Bone marrow (tissue), 2 donors: ENCODE results near the gene TAX1BP3.

Source experiments
- DNase-seq, 2 donors: peaks; one replicate each; lab custom pipeline; 2025; lab: John Stamatoyannopoulos, UW

TAX1BP3 gene

DNA sequence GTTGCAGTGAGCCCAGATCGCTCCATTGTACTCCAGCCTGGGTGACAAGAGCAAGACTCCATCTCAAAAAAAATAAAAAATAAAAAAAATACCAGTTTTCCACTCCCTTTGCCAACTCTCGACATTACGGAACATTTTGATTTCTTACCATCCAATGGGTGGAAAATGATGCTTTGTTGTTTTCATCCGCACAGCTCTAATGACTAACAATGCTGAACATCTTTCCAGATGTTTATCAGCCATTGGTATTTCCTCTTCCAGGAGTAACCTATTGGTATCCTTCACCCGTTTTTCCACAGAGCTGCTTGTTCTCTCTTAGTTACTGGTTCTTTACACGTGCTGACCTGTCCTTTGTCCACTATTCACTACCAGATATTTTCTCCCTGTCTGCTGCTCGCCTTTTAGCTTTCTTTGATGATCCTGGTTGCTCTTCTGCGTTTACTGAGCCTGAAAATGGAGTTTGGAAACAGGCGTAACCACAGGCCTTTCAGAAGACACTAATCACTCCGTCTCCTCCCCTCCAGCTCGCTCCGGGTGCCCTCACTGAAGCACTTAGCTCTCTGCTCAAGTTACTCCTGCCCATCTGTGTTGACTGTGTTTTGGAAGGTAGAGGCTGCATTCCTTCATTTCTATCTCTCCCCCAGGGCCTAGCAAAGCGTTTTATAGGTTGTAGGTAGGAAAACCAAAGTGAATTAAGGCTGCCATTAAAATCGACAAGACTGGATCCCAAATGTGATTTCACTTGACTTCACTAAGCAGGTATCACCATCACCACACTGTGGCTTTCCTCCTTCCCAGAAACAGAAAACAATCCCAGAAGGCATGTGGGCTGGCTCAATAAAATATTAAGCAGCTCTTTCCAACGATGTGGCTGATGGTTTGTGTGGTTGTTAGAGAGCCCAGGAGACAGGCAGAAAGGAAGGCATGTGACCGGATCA lies 41.3 kb downstream of the TAX1BP3 start:
- no peak for DNase-seq

DNA sequence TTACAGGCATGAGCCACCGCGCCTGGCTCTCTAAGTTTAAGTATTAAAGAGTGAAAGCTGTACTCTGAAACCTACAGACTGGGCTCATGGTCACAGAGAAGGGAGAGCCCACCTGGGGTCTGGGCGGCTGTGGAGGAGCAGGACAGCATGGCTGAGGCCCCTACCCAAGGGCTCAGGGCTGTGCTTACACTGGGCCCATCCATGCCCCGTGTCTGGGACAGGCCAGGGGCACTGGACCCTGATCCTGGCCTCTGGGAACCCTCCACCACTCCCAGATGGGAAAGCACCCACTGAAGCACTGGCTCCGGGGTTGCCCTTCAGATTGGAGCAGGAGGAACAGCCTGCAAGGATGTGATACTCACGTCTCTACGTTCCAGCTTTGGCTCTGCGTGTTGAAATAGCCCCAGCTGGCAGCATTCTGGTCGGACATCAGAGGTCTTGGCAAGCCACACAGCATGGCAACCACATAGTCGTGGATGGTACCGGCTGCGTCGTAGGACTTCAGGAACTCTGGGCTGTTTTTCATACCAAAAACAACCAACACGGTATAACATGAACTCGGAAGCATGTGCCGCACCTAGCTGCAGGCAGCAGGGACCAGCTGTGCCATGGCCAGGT lies 45.3 kb downstream of the TAX1BP3 start:
- no peak for DNase-seq

DNA sequence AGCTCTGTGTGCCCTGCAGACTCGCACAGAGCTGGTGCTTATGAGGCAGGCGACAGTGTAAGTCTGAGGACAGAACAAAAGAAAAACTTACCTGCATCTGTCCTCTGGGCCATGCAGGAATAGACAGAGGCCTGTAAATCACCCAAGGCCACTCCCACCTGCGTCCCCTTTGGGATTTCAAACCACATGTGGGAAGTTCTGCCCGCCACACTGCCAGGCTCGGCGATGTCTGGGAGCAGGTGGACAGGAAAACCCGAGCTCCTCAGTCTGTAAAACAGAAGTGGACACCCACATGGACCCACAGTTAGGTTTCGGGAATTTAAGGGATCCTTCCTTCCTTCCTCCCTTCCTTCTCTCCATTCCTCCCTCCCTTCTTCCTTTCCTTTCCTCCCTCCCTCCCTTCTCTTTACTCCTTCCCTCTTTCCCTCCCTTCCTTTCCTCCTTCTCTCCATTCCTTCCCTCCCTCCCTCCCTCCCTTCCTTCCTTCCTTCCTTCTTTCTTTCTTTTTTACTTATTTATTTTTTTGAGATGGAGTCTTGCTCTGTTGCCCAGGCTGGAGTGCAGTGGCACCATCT lies 47.1 kb downstream of the TAX1BP3 start:
- DNase-seq: no peak

DNA sequence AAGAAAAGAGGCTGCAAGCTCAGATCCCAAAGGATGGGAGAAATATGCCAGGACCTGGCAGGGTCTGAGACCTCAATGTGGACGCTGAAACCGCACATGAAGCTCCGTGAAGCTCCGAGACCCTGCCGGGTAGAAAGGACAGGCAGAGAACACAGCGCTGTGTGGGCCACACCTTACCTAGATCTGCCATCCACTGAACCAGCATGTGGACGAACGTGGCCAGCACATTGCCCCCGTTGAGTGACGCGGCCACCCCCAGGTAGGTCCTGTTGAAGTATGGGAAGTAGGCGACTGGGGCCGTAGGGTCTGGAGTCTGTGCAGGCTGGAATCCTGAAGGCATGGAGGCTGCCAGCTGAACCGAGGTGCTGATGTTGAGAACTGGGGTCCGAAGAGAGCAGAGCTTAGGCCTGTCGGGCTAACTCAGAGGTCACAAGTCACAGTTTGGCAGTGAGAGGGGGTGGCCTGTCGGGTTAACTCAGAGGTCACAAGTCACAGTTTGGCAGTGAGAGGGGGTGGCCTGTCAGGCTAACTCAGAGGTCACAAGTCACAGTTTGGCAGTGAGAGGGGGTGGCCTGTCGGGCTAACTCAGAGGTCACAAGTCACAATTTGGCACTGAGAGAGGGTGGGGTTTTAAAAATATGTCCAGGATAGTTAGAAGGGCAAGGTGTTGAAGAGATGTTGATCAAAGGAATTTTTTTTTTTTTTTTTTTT lies 53.1 kb downstream of the TAX1BP3 start:
- no peak for DNase-seq

DNA sequence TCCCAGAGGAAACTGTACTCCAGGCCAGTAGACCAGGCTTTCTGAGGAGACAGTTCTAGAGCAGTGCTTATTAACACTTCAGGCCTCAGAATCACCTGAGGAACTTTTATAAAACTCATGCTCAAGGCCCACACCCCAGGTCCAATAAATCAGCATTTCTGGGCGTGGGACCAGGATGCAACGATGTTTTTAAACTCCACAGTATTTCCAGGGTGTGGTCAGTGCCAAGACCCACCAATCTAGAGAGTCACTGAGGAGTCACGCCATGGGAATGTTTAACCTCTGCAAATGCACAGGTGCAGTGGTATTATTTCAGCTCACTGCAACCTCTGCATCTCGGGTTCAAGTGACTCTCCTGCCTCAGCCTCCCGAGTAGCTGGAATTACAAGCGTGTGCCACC lies 55.3 kb downstream of the TAX1BP3 start:
- DNase-seq: no peak
